ENCODE data around the gene COX8C. TPM values are rescaled to one million over a fixed set of nuclear protein-coding genes. Genes with fewer than 3 reads are reported as not detected.
A peak's percentile ranks its signal among the peaks of the same experiment; 100 is the strongest.

Gene COX8C
- 0.91 TPM for polyA plus RNA-seq (2013, experiment 1 of 2)
- polyA plus RNA-seq (2013, experiment 2 of 2), result 0.46 TPM

- Histone ChIP-seq H2BK5ac (ENCODE audit: low read length) (peak within 1 kb of the TSS; percentile 67), H3K14ac (ENCODE audit: low read length) (peak within 1 kb of the TSS; percentile 59), H4K91ac (ENCODE audit: low read depth, low read length, poor library complexity) (no peak within 1 kb of the TSS), H3K36me3 (replicated peaks in 1 of 2; ENCODE audit: control insufficient read depth in 2 of 2, insufficient read depth in 2 of 2, low read length in 2 of 2) (no peaks in the 10 kb centered on the region), H2AK5ac (ENCODE audit: low read depth, low read length) (peak within 1 kb of the TSS; percentile 40), H3K23ac (ENCODE audit: low read depth, low read length, poor library complexity) (peak within 1 kb of the TSS; percentile 4), H3K9ac (ENCODE audit: low read depth, low read length, poor library complexity) (no peak within 1 kb of the TSS), H2AFZ (ENCODE audit: low read length) (no peak within 1 kb of the TSS), H3K4me2 (ENCODE audit: insufficient read depth, low read length, poor library complexity, severe bottlenecking) (no peak within 1 kb of the TSS), H2BK15ac (ENCODE audit: low read length) (peak within 1 kb of the TSS; percentile 31), H3K4me1 (ENCODE audit: control insufficient read depth in 2 of 2, insufficient read depth in 1 of 2, low read depth in 1 of 2, low read length in 2 of 2) (peaks cover 6 to 7% of the 10 kb centered on the region in 2 donors), H3K27me3 (ENCODE audit: control insufficient read depth in 3 of 3, insufficient read depth in 3 of 3, low read depth in 1 of 3, low read length in 3 of 3) (no peaks in the 10 kb centered on the region), H3K27ac (replicated peaks; ENCODE audit: low read length) (no peak within 1 kb of the TSS), H3K79me1 (ENCODE audit: low read depth, low read length) (peaks cover 4% of the 10 kb centered on the region), H3K4ac (ENCODE audit: low read length) (no peak within 1 kb of the TSS), H3K9me3 (replicated peaks in 1 of 2; ENCODE audit: control insufficient read depth in 2 of 2, insufficient read depth in 1 of 2, low read depth in 1 of 2, low read length in 2 of 2) (peaks cover 3 to 6% of the 10 kb centered on the region in 2 donors), H2BK12ac (ENCODE audit: low read length) (peak within 1 kb of the TSS; percentile 75), H2BK120ac (ENCODE audit: low read depth, low read length) (no peak within 1 kb of the TSS), H3K18ac (ENCODE audit: low read length) (peak within 1 kb of the TSS; percentile 71), H3K4me3 (ENCODE audit: low read length in 2 of 2) (peak within 1 kb of the TSS in 1 of 2 donors; percentile 64), H4K8ac (ENCODE audit: low read depth, low read length) (no peak within 1 kb of the TSS)
- no peak for DNase-seq (ENCODE audit: low spot score)
- WGBS, 2 donors (ENCODE audit: extremely low coverage in 2 of 2, insufficient read length in 2 of 2, insufficient replicate concordance in 1 of 2), result no CpG with 5 or more reads among the region's 60 CpGs
These were observed at the start of gene COX8C for GRCh38 chr14:93346926-93347721. TSS of gene COX8C (plus strand) at chr14:93347182. CDS start at chr14:93347269, 87 bp downstream.

- Histone ChIP-seq H3K4me1 (ENCODE audit: control insufficient read depth in 2 of 2, insufficient read depth in 1 of 2, low read depth in 1 of 2, low read length in 2 of 2) (peaks cover 0 to 16% of the 10 kb centered on the region in 2 donors), H3K14ac (ENCODE audit: low read length) (no peak overlapping the region), H2BK5ac (ENCODE audit: low read length) (no peak overlapping the region), H3K27me3 (ENCODE audit: control insufficient read depth in 3 of 3, insufficient read depth in 3 of 3, low read depth in 1 of 3, low read length in 3 of 3) (no peaks in the 10 kb centered on the region), H2AK5ac (ENCODE audit: low read depth, low read length) (no peak overlapping the region), H3K4ac (ENCODE audit: low read length) (no peak overlapping the region), H3K36me3 (replicated peaks in 1 of 2; ENCODE audit: control insufficient read depth in 2 of 2, insufficient read depth in 2 of 2, low read length in 2 of 2) (peaks cover 0 to 6% of the 10 kb centered on the region in 2 donors), H2BK12ac (ENCODE audit: low read length) (no peak overlapping the region), H3K79me1 (ENCODE audit: low read depth, low read length) (peaks cover 4% of the 10 kb centered on the region), H2BK120ac (ENCODE audit: low read depth, low read length) (no peak overlapping the region), H4K8ac (ENCODE audit: low read depth, low read length) (no peak overlapping the region), H2AFZ (ENCODE audit: low read length) (no peak overlapping the region), H3K4me2 (ENCODE audit: insufficient read depth, low read length, poor library complexity, severe bottlenecking) (no peak overlapping the region), H3K27ac (replicated peaks; ENCODE audit: low read length) (no peak overlapping the region), H2BK15ac (ENCODE audit: low read length) (no peak overlapping the region), H3K9me3 (replicated peaks in 1 of 2; ENCODE audit: control insufficient read depth in 2 of 2, insufficient read depth in 1 of 2, low read depth in 1 of 2, low read length in 2 of 2) (no peaks in the 10 kb centered on the region), H3K23ac (ENCODE audit: low read depth, low read length, poor library complexity) (no peak overlapping the region), H3K18ac (ENCODE audit: low read length) (no peak overlapping the region), H3K9ac (ENCODE audit: low read depth, low read length, poor library complexity) (no peak overlapping the region), H4K91ac (ENCODE audit: low read depth, low read length, poor library complexity) (no peak overlapping the region), H3K4me3 (ENCODE audit: low read length in 2 of 2) (no peak overlapping the region)
- no peak for DNase-seq (ENCODE audit: low spot score)
- no CpG with 5 or more reads among the region's 3 CpGs for WGBS, 2 donors (ENCODE audit: extremely low coverage in 2 of 2, insufficient read length in 2 of 2, insufficient replicate concordance in 1 of 2)
These were observed 47.6 kb upstream of the COX8C start for GRCh38 chr14:93299416-93299815.

DNA sequence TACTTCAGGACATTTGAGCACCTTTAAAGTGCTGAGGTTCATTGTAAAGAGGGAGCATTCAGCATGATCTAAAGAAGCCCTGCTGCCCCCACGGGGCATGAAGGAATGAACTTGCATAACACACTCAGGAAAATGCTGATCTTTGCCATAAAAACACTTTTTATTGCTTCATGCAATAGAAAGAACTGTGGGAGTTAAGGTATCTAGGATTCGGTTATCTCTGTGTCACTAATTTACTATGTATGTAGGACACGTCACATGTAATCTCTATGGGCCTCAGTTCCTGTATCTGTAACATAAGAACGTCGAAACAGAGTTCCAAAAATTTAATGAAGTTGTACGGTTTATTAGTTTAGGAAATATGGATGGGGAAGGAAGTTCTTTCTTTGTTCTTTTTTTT, 47.1 kb upstream of the COX8C start:
- no peak overlapping the region for H3K14ac ChIP-seq (ENCODE audit: low read length)
- no peak overlapping the region for H3K4me3 ChIP-seq (ENCODE audit: low read length in 2 of 2)
- no peak overlapping the region for H3K23ac ChIP-seq (ENCODE audit: low read depth, low read length, poor library complexity)
- 100% methylated on average over 1 of the region's 6 CpGs; no CpG with 5 or more reads in 1 of the 2 donors for WGBS, 2 donors (ENCODE audit: extremely low coverage in 2 of 2, insufficient read length in 2 of 2, insufficient replicate concordance in 1 of 2)
- H2BK12ac ChIP-seq (ENCODE audit: low read length), result no peak overlapping the region
- no peak for DNase-seq (ENCODE audit: low spot score)
- no peak overlapping the region for H2BK5ac ChIP-seq (ENCODE audit: low read length)
- peaks cover 0 to 2% of the 10 kb centered on the region in 2 donors for H3K36me3 ChIP-seq (replicated peaks in 1 of 2; ENCODE audit: control insufficient read depth in 2 of 2, insufficient read depth in 2 of 2, low read length in 2 of 2)
- H2AK5ac ChIP-seq (ENCODE audit: low read depth, low read length), result no peak overlapping the region
- no peak overlapping the region for H2BK15ac ChIP-seq (ENCODE audit: low read length)
- no peaks in the 10 kb centered on the region for H3K9me3 ChIP-seq (replicated peaks in 1 of 2; ENCODE audit: control insufficient read depth in 2 of 2, insufficient read depth in 1 of 2, low read depth in 1 of 2, low read length in 2 of 2)
- no peak overlapping the region for H3K4ac ChIP-seq (ENCODE audit: low read length)
- H2BK120ac ChIP-seq (ENCODE audit: low read depth, low read length), result no peak overlapping the region
- H3K79me1 ChIP-seq (ENCODE audit: low read depth, low read length), result peaks cover 4% of the 10 kb centered on the region
- H4K91ac ChIP-seq (ENCODE audit: low read depth, low read length, poor library complexity), result no peak overlapping the region
- H3K4me1 ChIP-seq (ENCODE audit: control insufficient read depth in 2 of 2, insufficient read depth in 1 of 2, low read depth in 1 of 2, low read length in 2 of 2), result peaks cover 0 to 16% of the 10 kb centered on the region in 2 donors
- H3K27ac ChIP-seq (replicated peaks; ENCODE audit: low read length), result no peak overlapping the region
- no peak overlapping the region for H3K18ac ChIP-seq (ENCODE audit: low read length)
- H2AFZ ChIP-seq (ENCODE audit: low read length), result no peak overlapping the region
- no peak overlapping the region for H3K4me2 ChIP-seq (ENCODE audit: insufficient read depth, low read length, poor library complexity, severe bottlenecking)
- no peak overlapping the region for H3K9ac ChIP-seq (ENCODE audit: low read depth, low read length, poor library complexity)
- no peak overlapping the region for H4K8ac ChIP-seq (ENCODE audit: low read depth, low read length)
- no peaks in the 10 kb centered on the region for H3K27me3 ChIP-seq (ENCODE audit: control insufficient read depth in 3 of 3, insufficient read depth in 3 of 3, low read depth in 1 of 3, low read length in 3 of 3)

DNA sequence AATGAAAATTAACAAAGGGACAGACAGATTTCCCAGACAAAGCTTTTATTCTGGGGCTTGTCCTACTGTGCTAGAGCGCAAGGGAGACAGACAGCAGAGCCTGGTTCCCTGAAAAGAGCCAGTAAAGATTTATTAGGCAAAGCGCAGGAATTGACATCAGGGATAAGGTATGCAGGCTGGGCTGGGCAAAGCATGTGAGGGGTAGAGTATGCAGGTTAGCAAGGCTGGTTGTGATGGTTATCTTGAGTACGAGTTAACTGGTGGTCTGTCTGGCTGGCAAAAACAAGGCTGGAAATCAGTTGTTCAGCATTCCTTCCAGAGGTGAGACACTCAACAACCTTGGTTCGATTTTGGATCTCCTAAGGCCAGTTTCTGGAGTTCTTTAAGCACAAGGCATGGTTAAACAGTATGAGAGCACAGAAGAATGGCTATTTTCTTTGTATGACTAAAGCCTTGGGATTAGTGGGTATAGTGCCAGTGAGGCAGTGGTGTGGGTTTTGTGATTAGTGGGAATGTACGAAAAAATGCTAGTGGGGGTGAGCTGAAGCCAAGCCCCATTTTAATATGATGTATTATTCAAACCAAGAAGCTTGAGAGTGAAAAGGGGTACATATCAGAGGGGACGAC, 45.0 kb upstream of the COX8C start:
- no CpG with 5 or more reads among the region's 6 CpGs for WGBS, 2 donors (ENCODE audit: extremely low coverage in 2 of 2, insufficient read length in 2 of 2, insufficient replicate concordance in 1 of 2)
- no peak overlapping the region for H2BK12ac ChIP-seq (ENCODE audit: low read length)
- H2AK5ac ChIP-seq (ENCODE audit: low read depth, low read length), result no peak overlapping the region
- H4K8ac ChIP-seq (ENCODE audit: low read depth, low read length), result no peak overlapping the region
- H2AFZ ChIP-seq (ENCODE audit: low read length), result no peak overlapping the region
- H3K27me3 ChIP-seq (ENCODE audit: control insufficient read depth in 3 of 3, insufficient read depth in 3 of 3, low read depth in 1 of 3, low read length in 3 of 3), result no peaks in the 10 kb centered on the region
- H3K4ac ChIP-seq (ENCODE audit: low read length), result no peak overlapping the region
- H3K23ac ChIP-seq (ENCODE audit: low read depth, low read length, poor library complexity), result no peak overlapping the region
- H3K9ac ChIP-seq (ENCODE audit: low read depth, low read length, poor library complexity), result no peak overlapping the region
- no peak overlapping the region for H3K4me2 ChIP-seq (ENCODE audit: insufficient read depth, low read length, poor library complexity, severe bottlenecking)
- no peak overlapping the region for H2BK15ac ChIP-seq (ENCODE audit: low read length)
- H3K14ac ChIP-seq (ENCODE audit: low read length), result no peak overlapping the region
- no peak overlapping the region for H3K18ac ChIP-seq (ENCODE audit: low read length)
- H2BK5ac ChIP-seq (ENCODE audit: low read length), result no peak overlapping the region
- no peak overlapping the region for H2BK120ac ChIP-seq (ENCODE audit: low read depth, low read length)
- H3K4me3 ChIP-seq (ENCODE audit: low read length in 2 of 2), result no peak overlapping the region
- no peak overlapping the region for H4K91ac ChIP-seq (ENCODE audit: low read depth, low read length, poor library complexity)
- no peaks in the 10 kb centered on the region for H3K36me3 ChIP-seq (replicated peaks in 1 of 2; ENCODE audit: control insufficient read depth in 2 of 2, insufficient read depth in 2 of 2, low read length in 2 of 2)
- H3K4me1 ChIP-seq (ENCODE audit: control insufficient read depth in 2 of 2, insufficient read depth in 1 of 2, low read depth in 1 of 2, low read length in 2 of 2), result peaks cover 0 to 16% of the 10 kb centered on the region in 2 donors
- DNase-seq (ENCODE audit: low spot score), result no peak
- H3K9me3 ChIP-seq (replicated peaks in 1 of 2; ENCODE audit: control insufficient read depth in 2 of 2, insufficient read depth in 1 of 2, low read depth in 1 of 2, low read length in 2 of 2), result no peaks in the 10 kb centered on the region
- H3K79me1 ChIP-seq (ENCODE audit: low read depth, low read length), result peaks cover 4% of the 10 kb centered on the region
- H3K27ac ChIP-seq (replicated peaks; ENCODE audit: low read length), result peak overlapping the region; percentile 38
